GM21360 (cell line): ENCODE data around the gene DCAF4.

Experiments used
- ATAC-seq: cut with Tn5 transposase; IDR thresholded peaks from one replicate; pipeline ENCODE4 v1.9.1; 2021; ENCODE audit warnings: mild to moderate bottlenecking, moderate library complexity; ENCODE audit not compliant: unreplicated experiment

DCAF4 gene

DNA sequence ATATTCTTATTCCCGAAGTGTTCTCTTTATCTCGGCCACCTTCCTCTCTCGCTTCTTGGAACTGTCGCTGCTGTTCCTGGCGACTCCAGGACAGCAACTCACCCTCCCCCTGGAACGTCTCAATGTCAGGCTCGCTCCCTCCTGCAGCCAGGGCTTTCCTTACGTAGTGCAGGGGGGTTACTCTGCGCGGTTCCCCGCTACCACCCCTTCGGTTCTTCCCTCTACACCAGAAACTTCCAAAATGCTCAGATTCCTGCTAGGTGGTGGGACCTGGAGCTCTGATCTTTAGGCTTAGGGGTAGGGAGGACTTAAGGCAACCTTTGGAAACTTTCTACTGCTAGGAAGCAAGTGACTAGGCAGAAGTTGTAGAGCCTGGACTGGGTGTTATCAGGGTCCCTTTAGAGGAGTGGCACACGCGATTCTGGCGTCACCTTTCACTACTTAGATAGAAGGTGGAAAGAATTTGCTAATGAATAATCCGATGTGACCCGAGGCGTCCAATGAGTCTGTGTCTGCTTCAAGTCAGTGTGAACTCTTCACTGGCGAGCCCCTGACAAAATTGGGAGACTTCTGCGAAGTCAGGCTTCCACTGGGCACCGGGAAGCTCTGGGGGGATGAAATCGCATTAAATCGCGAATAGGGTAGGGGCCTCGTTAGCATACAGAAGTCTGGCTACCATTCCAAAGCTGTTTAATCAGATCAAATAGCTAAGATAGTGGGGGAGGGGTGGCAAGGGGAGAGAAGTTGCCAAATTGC lies 31.5 kb upstream of the DCAF4 start:
- no peak for ATAC-seq

DNA sequence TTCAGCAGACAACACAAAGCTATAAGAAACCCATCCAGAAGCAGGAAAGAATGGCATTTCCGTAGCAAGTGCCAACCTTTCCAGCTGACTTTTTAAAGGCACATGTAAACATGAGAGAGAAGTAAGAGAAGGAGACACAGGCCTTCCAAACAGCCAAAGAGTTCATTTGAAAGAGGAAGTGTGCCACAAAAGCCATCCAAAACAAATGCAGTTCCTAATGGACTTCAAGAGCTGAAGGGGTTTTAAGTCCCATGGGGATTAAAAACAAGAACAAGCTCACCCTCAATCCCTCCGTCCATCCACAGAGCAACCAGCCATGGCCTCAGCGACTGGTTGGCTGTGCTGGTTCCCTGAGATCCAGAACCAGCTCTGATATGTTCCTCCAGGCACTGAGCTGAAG lies 27.8 kb upstream of the DCAF4 start:
- ATAC-seq = no peak

DNA sequence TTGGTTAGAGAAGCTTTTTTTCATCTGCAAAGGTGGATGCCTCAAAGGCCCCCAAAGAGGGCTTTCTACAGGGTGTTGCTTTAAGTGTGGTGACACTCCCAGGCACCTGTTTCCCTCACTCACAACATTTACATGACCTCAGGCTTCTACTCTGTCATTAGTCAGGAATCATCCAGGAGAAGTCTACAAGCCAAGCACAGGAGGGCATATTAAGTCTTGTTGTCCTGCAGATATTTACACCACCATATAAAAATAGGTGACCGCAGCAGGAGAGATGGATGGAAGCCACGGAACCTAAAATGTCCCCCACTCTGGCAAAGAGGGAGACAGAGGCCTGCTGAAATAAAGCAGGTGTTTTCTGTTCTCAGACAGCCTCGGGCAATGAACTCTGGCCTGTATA lies 24.9 kb upstream of the DCAF4 start:
- no peak for ATAC-seq

DNA sequence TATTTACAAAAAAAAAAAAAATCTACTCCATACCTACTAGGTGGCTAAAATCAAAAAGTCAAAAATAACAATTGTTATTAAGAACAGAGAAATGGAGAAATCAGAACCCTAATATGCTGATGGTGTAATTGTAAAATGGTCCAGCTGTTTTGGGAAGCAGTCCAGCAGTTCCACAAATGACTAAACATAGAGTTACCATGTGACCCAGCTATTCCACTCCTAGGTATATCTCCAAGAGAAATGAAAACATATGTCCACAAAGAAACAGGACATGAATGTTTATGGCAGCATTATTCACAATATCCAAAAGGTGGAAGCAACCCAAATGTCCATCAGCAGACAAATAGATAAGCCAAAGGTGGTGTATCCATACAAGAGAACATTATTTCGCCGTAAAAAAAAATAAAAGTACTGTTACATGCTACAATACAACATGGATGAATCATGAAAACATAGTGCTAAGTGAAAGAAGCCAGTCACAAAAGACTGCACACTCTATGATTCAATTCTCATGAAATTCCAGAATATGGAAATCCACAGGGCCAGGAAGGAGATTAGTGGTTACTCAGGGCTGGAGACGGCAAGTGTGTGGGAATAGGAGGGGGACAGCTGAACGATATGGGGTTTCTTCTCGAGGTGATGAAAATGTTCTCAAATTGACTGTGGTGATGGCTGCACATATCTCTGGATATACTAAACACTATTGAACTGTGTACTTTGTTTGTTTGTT lies 23.3 kb upstream of the DCAF4 start:
- ATAC-seq = no peak

DNA sequence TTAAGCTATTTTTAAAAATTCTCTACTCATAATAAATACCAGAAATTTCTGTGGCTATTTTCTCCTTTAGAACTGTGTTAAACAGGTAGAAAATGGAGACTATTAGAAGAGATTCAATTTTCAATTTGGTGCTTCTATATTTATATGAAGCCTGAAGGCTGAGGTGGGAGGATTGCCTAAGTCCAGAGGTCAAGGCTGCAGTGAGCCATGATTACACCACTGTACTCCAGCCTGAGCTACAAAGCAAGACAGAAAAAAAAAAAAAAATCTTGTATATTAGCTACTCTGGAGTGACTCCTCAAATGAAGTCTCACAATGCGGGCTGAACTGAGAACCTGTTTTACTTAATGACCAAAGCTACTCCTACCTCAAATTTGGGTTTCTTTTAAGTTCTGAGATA lies 22.5 kb upstream of the DCAF4 start:
- no peak for ATAC-seq

DNA sequence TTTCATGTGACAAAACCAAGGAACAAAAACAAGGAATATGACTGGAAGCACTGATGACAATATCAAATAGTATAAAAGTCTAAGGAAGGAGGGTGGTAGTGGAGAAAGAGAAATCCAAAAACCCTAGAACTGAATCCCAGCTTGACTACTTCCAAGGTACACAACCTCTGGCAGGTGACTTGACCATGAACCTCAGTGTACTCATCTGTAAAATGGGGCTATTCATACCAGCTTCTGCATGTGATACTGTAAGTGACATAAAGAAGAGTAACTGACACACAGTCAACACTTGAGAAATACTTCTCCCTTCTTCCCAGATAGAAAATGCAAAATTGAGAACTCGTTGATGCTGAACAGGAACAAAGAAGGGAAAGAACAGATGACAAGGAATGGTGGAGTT lies 22.0 kb upstream of the DCAF4 start:
- no peak for ATAC-seq

DNA sequence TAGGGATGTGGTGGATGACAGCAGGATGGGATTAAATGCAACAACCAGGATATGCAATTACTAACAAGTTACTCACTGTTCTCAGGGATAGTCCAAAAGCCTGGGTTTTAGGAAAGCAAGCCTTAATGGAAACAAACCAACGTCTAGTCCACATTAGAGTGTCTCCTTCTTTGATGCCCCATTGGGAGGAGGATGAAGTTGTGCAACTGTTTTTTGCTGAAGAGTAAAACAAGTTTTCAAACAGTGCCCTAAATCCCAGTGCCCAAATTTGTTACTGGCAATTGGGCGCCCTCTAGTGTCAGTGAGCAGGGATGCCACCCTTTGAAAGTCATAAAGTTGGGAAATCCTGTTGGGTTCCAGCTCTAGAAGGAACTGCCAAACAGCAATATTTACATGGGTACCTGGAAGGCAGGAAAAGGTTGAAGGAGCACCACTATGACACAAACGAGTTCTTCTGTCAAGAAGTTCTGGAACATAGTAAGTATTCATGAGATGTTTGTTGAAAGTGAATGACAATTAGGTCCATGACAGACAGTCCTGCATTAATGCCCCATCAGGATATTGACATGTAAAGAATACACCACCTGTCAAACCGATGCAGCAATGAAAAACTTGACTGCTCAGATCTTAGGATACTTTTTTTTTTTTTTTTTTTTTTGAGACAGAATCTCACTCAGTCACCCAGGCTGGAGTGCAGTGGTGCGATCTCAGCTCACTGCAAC lies 21.3 kb upstream of the DCAF4 start:
- ATAC-seq = no peak

DNA sequence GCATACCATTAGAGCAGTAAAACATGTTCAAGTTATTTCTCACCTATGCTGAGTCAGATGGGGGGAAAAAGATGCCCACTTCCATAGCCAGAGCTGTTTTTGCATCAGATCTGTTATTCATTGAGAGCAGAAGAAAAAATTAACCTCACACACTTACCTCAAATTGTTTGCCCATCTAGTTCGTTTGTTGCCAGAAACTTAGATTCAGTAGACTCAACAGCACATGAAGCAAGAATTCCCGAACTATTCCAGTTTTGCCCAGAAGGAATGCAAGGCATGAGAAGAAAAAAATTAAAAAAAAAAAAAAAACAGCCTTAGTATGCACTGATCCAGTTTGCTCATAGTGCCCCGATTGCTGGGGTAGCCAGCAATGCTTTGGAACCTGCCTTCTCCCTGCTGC lies 19.9 kb upstream of the DCAF4 start:
- no peak for ATAC-seq

DNA sequence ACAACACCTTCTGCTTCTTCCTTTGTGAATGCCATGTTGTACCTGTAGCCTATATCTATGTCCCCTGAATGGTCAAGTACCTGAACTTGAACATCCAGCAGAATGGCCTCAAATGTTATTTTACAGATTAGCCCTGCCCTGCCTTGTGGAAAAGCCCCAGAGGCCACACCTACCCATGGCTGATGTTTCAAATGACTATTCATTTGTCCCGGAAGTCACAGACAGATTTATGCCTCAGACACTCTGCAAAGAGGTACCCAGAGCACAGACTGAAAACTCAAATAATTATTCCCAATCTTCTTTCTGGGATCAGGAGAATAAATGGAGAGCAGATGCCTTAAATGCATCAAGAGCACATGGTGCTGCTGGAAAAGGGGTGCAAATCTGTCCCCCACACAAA lies 19.4 kb upstream of the DCAF4 start:
- no peak for ATAC-seq

DNA sequence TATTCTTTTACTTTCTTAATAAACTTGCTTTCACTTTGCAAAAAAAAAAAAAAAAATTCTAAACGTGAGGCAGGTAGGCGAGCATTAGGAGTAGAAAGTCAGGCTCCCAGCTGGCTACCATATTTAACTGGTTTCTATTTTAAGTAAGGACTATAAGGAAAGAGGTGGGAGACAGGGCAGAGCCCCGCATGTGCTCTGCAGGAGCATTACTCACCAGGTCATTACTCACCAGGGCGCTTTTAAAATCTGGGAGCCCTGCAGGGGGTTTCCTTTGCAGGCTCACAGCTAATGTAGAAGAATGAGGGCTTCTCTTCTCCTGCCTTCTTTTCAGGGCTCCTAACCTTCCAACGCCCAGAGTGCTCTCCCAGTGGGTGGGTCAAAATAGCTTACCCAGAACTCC lies 18.4 kb upstream of the DCAF4 start:
- ATAC-seq = no peak

DNA sequence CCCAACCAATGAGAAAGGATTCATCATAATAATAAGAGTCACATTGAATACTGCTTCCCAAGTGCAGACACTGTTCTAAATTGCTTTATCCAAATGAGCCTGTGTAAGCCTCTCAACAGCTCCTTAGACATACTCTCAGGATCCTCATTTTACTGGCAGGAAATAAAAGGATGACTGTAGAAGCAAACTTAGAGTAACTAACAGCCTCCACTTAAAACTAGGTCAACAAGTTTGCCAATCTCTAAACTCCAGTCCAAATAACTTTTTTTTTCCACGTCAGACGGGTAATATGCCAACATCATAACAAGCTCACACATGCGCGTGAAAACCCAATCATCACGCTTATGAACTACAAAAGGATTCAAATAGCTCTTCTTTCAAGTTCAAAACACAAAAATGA lies 17.1 kb upstream of the DCAF4 start:
- no peak for ATAC-seq

DNA sequence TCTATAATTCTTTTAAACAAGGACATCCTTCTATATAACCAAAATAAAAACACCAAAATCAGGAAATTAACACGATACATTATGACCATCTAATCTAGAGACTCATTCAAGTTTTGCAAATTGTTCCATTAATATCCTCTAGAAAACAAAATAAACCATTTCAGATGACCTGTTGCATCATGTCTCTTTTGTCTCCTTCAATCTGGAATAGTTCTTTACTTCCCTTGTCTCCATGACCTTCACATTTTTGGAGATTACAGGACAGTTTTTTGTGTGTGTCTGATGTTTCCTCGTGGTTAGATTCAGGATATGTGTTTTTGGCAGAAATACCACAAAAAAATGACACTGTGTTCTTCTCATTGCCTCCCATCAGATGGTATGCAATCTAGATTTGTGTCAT lies 12.5 kb upstream of the DCAF4 start:
- ATAC-seq = no peak

DNA sequence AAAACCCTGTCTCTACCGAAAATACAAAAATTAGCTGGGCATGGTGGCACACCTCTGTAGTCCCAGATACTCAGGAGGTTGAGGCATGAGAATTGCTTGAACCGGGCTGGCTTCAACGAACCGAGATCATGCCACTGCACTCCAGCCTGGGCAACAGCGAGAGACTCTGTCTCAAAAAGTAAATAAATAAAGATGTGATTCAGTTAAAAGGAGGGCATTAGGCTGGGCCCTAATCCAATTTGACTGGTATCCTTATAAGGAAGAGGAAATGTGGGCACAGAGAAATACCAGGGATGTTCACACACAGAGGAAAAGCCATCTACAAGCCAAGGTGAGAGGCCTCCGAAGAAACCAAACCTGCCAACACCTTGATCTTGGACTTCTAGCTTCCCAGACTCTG lies 10.1 kb upstream of the DCAF4 start:
- ATAC-seq = no peak

DNA sequence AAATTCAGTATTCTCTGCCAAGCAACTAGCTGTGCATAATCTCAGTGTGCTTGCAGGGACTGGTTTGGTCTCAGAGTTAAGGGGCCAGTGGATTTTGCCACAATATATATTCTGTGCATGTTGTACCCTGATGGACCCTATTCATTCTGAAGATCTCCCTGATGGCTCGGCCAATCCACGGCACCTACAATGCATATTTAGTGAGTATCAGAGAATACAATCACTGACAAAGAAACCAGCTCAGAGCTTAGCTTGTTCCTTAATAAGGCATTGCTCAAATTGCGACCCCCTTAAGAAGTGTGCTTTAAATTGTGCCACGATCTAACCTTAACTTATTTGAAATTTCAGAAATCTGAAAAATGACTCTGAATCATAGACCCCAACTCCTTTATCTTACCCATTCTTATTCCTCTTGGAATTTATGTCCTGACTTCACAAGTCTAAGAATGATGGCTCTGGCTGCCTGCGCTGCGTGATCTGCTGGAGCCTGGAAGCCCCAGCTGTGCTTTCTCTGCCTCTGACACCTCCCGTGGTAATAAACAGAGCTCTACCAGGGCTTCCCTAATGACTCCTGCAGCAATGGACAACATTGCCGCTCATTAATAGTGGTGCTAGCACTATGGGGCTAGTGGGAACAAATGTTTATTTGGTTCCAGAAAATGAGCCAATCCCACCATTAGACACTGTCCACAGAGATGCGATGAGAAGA lies 9.0 kb upstream of the DCAF4 start:
- ATAC-seq = no peak

DNA sequence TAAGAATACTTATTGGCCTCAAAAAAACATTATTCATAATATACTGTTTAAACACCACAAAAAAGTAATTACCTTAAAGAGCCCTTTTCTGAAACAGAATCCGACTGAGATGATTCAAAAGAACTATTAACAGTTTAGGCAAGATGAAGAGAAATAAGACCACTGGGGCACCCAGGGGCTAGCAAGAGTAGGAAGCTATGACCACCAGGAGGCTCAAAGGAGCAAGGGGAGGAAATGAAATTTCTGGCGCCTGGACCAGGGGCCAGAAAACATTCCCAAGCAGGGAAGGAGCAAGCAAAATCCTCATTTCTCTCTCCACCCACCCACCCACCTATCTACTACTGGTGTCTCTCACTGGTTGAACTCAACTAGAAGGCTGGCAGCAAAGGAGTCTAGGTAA lies 6.3 kb upstream of the DCAF4 start:
- ATAC-seq = no peak

DNA sequence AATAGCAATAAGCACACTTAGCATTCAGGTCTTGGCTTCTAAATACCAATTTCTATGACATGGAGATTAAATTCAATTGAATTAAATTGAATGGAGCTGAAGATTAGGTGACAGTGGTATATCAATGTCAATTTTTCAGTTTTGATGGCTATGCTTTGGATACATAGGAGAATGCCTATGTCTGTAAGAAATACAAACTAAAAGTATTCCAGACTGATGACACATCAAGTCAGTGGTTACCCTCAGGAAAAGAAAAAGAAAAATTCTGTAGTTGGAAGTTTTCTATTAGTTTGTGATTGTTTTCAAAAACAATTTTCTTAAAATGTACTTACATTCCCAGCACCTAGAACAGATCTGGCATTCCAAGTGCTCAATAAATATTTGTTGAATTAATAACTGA lies 4.9 kb upstream of the DCAF4 start:
- ATAC-seq = no peak

DNA sequence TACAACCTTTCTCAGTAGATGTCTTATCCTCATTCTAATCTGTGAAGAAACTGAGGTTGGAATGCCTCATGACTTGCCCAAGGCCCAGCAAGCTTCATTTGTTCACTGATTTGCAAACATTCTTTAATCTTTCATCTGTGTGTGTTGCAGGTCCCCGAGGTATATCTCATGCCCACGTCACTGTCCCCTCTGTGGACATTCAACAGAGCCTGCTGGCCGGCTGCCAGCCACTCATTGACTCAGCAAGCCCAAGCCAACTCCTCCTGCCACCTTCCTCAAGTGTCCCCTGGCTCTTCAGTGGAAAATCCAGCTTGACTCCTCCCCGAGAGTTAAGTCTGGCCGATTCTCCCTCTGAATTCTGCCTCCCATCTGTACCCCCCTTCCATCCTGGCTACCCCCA lies 1.9 kb upstream of the DCAF4 start:
- ATAC-seq = no peak

DNA sequence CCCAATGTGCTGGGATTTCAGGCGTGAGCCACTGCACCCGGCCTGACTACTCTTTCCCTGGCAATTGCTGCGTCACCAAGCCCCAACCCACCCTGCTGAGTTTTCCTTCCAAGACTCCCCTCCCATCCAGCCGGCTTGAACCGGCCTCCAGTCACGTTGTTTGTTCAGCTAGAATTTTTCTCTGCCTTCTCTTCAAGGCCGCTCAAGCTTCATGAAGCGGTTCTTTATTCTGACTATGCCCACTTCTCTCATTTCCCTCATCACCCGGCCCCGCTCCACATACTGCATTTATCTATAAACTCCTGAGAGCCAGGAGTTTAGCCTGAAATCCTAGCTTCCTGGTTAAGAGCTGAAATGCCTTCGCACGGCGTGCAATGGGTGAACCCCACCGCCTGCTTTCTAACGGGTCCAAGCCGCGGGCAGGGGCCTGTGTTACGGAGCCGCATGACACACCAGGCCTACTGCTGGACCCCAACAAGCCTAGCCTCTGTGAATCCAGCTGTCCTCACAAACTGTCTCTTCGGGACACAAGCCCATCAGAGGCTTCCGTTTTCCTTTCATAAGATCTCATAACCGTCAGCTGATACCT lies 999 bp upstream of the DCAF4 start:
- ATAC-seq = no peak

DNA sequence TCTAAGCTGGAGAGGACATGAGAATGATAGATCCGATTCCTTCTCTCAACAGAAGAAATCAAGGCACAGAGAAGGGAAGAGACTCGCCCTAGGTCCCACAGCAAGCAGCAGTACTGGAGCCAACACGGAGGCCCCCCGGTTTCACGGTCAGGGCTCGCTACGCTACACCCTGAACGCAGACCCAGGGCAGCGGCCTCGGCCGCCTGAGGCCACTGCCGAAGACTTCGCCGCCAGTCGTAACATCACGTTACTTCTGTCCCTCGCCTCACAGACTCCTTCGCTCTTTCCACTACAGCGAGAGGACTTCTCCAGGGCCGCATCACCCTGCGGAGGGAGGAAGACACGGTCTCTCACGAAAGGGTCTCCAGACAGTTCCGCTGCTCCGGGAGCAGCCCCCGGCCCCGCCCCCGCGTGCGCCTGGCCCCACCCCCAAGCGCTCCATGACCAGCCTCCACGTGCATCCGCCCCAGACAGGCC lies 411 bp upstream of the DCAF4 start:
- ATAC-seq = no peak

DNA sequence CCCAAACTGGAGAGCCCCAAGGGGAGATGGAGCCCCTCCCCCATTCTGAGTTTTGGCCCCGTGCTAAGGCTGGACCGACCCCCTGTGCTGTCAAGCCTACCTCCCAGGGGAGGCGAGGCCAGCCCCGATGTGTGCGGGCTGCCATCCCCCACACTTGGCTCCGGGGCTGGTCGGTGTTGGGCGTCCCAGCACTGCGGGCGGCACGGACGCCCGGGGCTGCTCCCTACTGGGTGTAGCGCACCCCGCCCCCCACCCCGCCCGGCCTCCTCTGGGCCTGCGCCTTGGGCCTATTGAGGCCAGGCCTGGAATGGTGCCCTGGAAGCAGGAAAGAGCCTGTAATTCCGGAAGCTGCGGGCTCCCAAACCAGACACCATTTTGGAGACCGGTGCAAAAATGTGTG lies 2.6 kb downstream of the DCAF4 start:
- ATAC-seq = no peak
